Endothelial cell of umbilical vein (primary cell): Measurements from ENCODE around the gene POGZ. TPM values are rescaled to one million over a fixed set of nuclear protein-coding genes. Genes with fewer than 3 reads are reported as not detected.

Experiments
- BruUV-seq: library from RNA; stranded (reverse); fragments of 400-500 nt; replicated peaks from 2 replicates; lab custom pipeline; 2021; lab: Mats Ljungman, UMichigan
- CTCF ChIA-PET: fragments of 300-600, 350-600 bp; sonication (Branson Sonifier 250); formaldehyde crosslinking; loops from one replicate; lab custom pipeline; 2021; ENCODE audit warnings: antibody characterized with exemption, inconsistent platforms; lab: Charles Lee
- POLR2A ChIA-PET: fragments of 300-600, 350-600 bp; sonication (Branson Sonifier 250); formaldehyde crosslinking; loops from one replicate; lab custom pipeline; 2021; ENCODE audit warnings: antibody characterized with exemption, inconsistent platforms; lab: Charles Lee
- DNase-seq: peaks from one replicate; pipeline ENCODE4 v3.0.0-alpha.2; 2011; ENCODE audit warnings: low read depth, low spot score
- FAIRE-seq: peaks from 2 replicates; lab custom pipeline; 2011; peaks lifted over from hg19 to GRCh38; lab: Jason Lieb, UNC
- H2AFZ ChIP-seq: 2 replicates; pipeline ENCODE4 v1.6.0; 2012; ENCODE audit warnings: low read depth, low read length, control low read depth, inconsistent platforms
- H3K27ac ChIP-seq: 2 replicates; pipeline ENCODE4 v1.5.1; 2011; ENCODE audit warnings: low read depth, mild to moderate bottlenecking, control low read depth, low read length, moderate library complexity; ENCODE audit not compliant: insufficient read depth
- H3K27me3 ChIP-seq, 2 experiments: 2 replicates each; pipeline versions ENCODE4 v1.6.0 to v1.6.1; 2011; ENCODE audit warnings: low read length in 2 of 2, mixed read lengths in 1 of 2; ENCODE audit not compliant: control insufficient read depth in 2 of 2, insufficient read depth in 2 of 2
- H3K36me3 ChIP-seq, 2 experiments: 2 replicates in 1 of 2; 3 replicates in 1 of 2; pipeline ENCODE4 v1.5.1; 2011; ENCODE audit warnings: low read length in 2 of 2, mild to moderate bottlenecking in 1 of 2, moderate library complexity in 1 of 2; ENCODE audit not compliant: control insufficient read depth in 2 of 2, insufficient read depth in 2 of 2; ENCODE audit errors: extremely low read depth in 1 of 2
- H3K4me1 ChIP-seq: 3 replicates; pipeline ENCODE4 v1.5.1; 2011; ENCODE audit warnings: mild to moderate bottlenecking, low read length; ENCODE audit not compliant: control insufficient read depth, insufficient read depth; ENCODE audit errors: extremely low read depth
- H3K4me2 ChIP-seq: 2 replicates; pipeline ENCODE4 v1.6.1; 2011; ENCODE audit warnings: low read length, control low read depth, mixed read lengths; ENCODE audit not compliant: insufficient read depth
- H3K4me3 ChIP-seq, 3 experiments: fragments of 200-600 bp in 1 of 3; sonication (generic), shearing (Covaris generic) in 1 of 3; replicated peaks in 1 of 3; 2 replicates each; pipeline ENCODE4 v1.5.1; 2011 to 2016; ENCODE audit warnings: control low read depth in 3 of 3, low read length in 3 of 3, mild to moderate bottlenecking in 2 of 3, inconsistent platforms in 1 of 3, low read depth in 1 of 3, moderate library complexity in 1 of 3; ENCODE audit not compliant: insufficient read depth in 1 of 3
- H3K79me2 ChIP-seq: 2 replicates; pipeline ENCODE4 v1.6.0; 2012; ENCODE audit warnings: low read length, inconsistent platforms; ENCODE audit not compliant: control insufficient read depth, insufficient read depth
- H3K9ac ChIP-seq: replicated peaks from 2 replicates; pipeline ENCODE3; 2011; ENCODE audit warnings: low read length, control low read depth; ENCODE audit not compliant: insufficient read depth; ENCODE audit errors: extremely low read depth
- H3K9me1 ChIP-seq: replicated peaks from 3 replicates; pipeline ENCODE4 v1.6.0; 2011; ENCODE audit warnings: mild to moderate bottlenecking, low read length; ENCODE audit not compliant: control insufficient read depth, insufficient read depth; ENCODE audit errors: extremely low read depth
- H3K9me3 ChIP-seq: replicated peaks from 2 replicates; pipeline ENCODE4 v1.5.1; 2012; ENCODE audit warnings: low read length, inconsistent platforms; ENCODE audit not compliant: control insufficient read depth, insufficient read depth
- H4K20me1 ChIP-seq: replicated peaks from 2 replicates; pipeline ENCODE3; 2011; ENCODE audit warnings: mild to moderate bottlenecking, low read length; ENCODE audit not compliant: control insufficient read depth, insufficient read depth; ENCODE audit errors: extremely low read depth
- EZH2 ChIP-seq: IDR thresholded peaks from 2 replicates; pipeline ENCODE4 v1.6.1; 2012; ENCODE audit warnings: borderline replicate concordance, low read depth, mild to moderate bottlenecking, moderate library complexity, low read length, inconsistent platforms; ENCODE audit not compliant: severe bottlenecking
- FOS ChIP-seq: IDR thresholded peaks from 2 replicates; pipeline ENCODE4 v1.6.1; 2011; ENCODE audit warnings: mild to moderate bottlenecking, low read length, moderate library complexity, borderline replicate concordance; ENCODE audit not compliant: insufficient read depth
- GATA2 ChIP-seq: IDR thresholded peaks from 2 replicates; pipeline ENCODE4 v1.7.0; 2011; ENCODE audit warnings: low read depth, mild to moderate bottlenecking, moderate library complexity, mixed read lengths, low read length; ENCODE audit not compliant: insufficient read length, insufficient read depth
- JUN ChIP-seq: IDR thresholded peaks from 2 replicates; pipeline ENCODE4 v1.6.1; 2011; ENCODE audit warnings: borderline replicate concordance, low read depth; ENCODE audit not compliant: insufficient read length, insufficient read depth
- MYC ChIP-seq: IDR thresholded peaks from one replicate; pipeline ENCODE4 v1.6.1; 2011; ENCODE audit warnings: mild to moderate bottlenecking, low read depth, low read length
- POLR2A ChIP-seq: IDR thresholded peaks from 2 replicates; pipeline ENCODE4 v1.6.1; 2012; ENCODE audit warnings: low read depth, mild to moderate bottlenecking, control low read depth, low read length
- POLR2AphosphoS5 ChIP-seq: IDR thresholded peaks from 2 replicates; pipeline ENCODE4 v1.6.1; 2012; ENCODE audit warnings: low read depth, mild to moderate bottlenecking, control low read depth, low read length, moderate library complexity; ENCODE audit not compliant: insufficient read depth
- dilution Hi-C: fragments of 300-500 bp; cut with MboI; formaldehyde crosslinking; loops from one replicate; pipeline ENCODE4 v1.15.0; 2019; ENCODE audit warnings: low sequenced_read_pairs; ENCODE audit not compliant: extremely low pct_ligation_motif_present
- intact Hi-C: fragments of 100-400 bp; cut with micrococcal nuclease; formaldehyde crosslinking; loops from one replicate; pipeline ENCODE4 v1.10.0; 2022
- polyA plus RNA-seq, 4 experiments: library from polyadenylated mRNA; depleted of rRNA in 3 of 4; stranded (reverse) in 3 of 4; unstranded in 1 of 4; fragments of >200 nt; gene quantifications; 2 replicates each; pipeline versions ENCODE4 v1.2.1 to v1.2.3, GENCODE V29; 2011 to 2012; ENCODE audit warnings: missing spikeins in 1 of 4
- total RNA-seq: library from RNA; stranded (reverse); gene quantifications from 2 replicates; pipeline ENCODE4 v1.2.3, GENCODE V29; 2021
- TF ChIP-seq, protein P1 (sequence below): IDR thresholded peaks from 2 replicates; pipeline ENCODE4 v1.6.1; 2011; ENCODE audit not compliant: insufficient read depth, insufficient read length
- TF ChIP-seq, protein P2 (sequence below), 2 donors: IDR thresholded peaks; 1 replicate in 1 of 2; 2 replicates in 1 of 2; pipeline ENCODE4 v1.5.1; 2011; ENCODE audit warnings: low read length in 2 of 2, mild to moderate bottlenecking in 2 of 2, moderate library complexity in 2 of 2, control low read depth in 1 of 2, inconsistent platforms in 1 of 2, low read depth in 1 of 2; ENCODE audit not compliant: insufficient read depth in 1 of 2; ENCODE audit errors: extremely low read depth in 1 of 2

POGZ gene
- total and polyA plus RNA-seq, 2 donors (not counting 3 experiments of a cell fraction or from before 2014, with no cell fraction given) = 50.7 to 96.7 TPM

DNA sequence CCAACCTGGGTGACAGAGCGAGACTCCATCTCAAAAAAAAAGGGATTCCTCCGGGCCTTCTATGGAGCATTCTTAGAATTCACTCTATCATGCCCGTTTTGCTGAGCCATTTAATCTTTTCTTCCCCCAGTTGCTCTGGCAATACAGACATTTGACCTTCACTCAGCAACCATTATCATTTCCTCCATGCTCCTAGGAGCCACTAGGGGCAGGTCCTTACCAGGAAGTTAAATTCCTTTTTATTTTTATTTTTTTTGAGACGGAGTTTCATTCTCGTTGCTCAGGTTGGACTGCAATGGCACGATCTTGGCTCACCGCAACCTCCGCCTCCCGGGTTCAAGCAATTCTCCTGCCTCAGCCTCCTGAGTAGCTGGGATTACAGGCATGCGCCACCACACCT, 42.2 kb upstream of the POGZ start:
- Histone ChIP-seq H3K79me2 (no peaks in the 10 kb centered on the region), H3K4me2 (no peak overlapping the region)
- CTCF ChIA-PET = no interaction called here

More for the DNA sequence above, 42.2 kb upstream of the POGZ start:
- DNase-seq (no peak), FAIRE-seq (no peak)
- intact Hi-C loops = no loop called here
- TF ChIP-seq, protein P1, sequence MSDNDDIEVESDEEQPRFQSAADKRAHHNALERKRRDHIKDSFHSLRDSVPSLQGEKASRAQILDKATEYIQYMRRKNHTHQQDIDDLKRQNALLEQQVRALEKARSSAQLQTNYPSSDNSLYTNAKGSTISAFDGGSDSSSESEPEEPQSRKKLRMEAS = no peak
- no peak for TF ChIP-seq POLR2AphosphoS5
- no peak for TF ChIP-seq FOS
- TF ChIP-seq MYC = no peak
- no peak for TF ChIP-seq GATA2
- TF ChIP-seq POLR2A = no peak
- TF ChIP-seq EZH2 = no peak
- TF ChIP-seq JUN = no peak
- TF ChIP-seq, protein P2, sequence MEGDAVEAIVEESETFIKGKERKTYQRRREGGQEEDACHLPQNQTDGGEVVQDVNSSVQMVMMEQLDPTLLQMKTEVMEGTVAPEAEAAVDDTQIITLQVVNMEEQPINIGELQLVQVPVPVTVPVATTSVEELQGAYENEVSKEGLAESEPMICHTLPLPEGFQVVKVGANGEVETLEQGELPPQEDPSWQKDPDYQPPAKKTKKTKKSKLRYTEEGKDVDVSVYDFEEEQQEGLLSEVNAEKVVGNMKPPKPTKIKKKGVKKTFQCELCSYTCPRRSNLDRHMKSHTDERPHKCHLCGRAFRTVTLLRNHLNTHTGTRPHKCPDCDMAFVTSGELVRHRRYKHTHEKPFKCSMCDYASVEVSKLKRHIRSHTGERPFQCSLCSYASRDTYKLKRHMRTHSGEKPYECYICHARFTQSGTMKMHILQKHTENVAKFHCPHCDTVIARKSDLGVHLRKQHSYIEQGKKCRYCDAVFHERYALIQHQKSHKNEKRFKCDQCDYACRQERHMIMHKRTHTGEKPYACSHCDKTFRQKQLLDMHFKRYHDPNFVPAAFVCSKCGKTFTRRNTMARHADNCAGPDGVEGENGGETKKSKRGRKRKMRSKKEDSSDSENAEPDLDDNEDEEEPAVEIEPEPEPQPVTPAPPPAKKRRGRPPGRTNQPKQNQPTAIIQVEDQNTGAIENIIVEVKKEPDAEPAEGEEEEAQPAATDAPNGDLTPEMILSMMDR (IDR thresholded peaks at IDR 0.05; ENCODE audit: extremely low read depth in 1 of 2, insufficient read depth in 1 of 2, low read depth in 1 of 2, low read length in 2 of 2) = no peak
- POLR2A ChIA-PET = no interaction called here
- H4K20me1 ChIP-seq = no peaks in the 10 kb centered on the region
- H3K9me3 ChIP-seq = no peaks in the 10 kb centered on the region
- BruUV-seq = no TSS peak
- dilution Hi-C loops = no loop called here
- no peak overlapping the region for H3K27ac ChIP-seq
- H3K27me3 ChIP-seq = peaks cover 0 to 6% of the 10 kb centered on the region in 2 experiments
- H3K4me1 ChIP-seq = no peaks in the 10 kb centered on the region
- H2AFZ ChIP-seq = no peak overlapping the region
- H3K4me3 ChIP-seq = no peak overlapping the region
- H3K9ac ChIP-seq = no peak overlapping the region
- no peaks in the 10 kb centered on the region for H3K9me1 ChIP-seq
- no peaks in the 10 kb centered on the region for H3K36me3 ChIP-seq
